ENCODE results near the gene WDFY2. TPM values are rescaled to one million over a fixed set of nuclear protein-coding genes. Genes with fewer than 3 reads are reported as not detected.

WDFY2 gene
- total and polyA plus RNA-seq, 2 of the 8 experiments (the other 6 are each of a cell fraction or from before 2014, with no cell fraction given), result 13.9 to 29.0 TPM

GRCh38 chr13:51588406-51588949 lies 4.2 kb downstream of the WDFY2 start:
- no peak overlapping the region for H3K14ac ChIP-seq (ENCODE audit: insufficient read length)
- H3K27ac ChIP-seq (ENCODE audit: low read depth, low read length), result no peak overlapping the region
- H4K91ac ChIP-seq (replicated peaks; ENCODE audit: insufficient read length, low read length), result no peak overlapping the region
- peak overlapping the region; percentile 60; the same call in 1 of the 2 replicates for H2BK12ac ChIP-seq (ENCODE audit: low read depth, low read length)
- peaks cover 4 to 5% of the 10 kb centered on the region in 2 experiments for H4K20me1 ChIP-seq (replicated peaks in 1 of 2; ENCODE audit: control insufficient read depth in 1 of 2, insufficient read depth in 2 of 2, low read length in 2 of 2)
- ChIA-PET CTCF (ENCODE audit: partially characterized antibody) (no interaction called here), POLR2A (ENCODE audit: partially characterized antibody) (no interaction called here)
- H2AFZ ChIP-seq (ENCODE audit: low read length), result no peak overlapping the region
- no peak for DNase-seq (ENCODE audit: low read depth in 1 of 2, low spot score in 2 of 2)
- H2BK5ac ChIP-seq (ENCODE audit: low read depth, low read length), result no peak overlapping the region
- no peaks in the 10 kb centered on the region for H3K79me1 ChIP-seq (ENCODE audit: low read depth, low read length)
- peaks cover 4% of the 10 kb centered on the region for H3K23me2 ChIP-seq (ENCODE audit: low read depth, low read length)
- no peak overlapping the region for H2AK5ac ChIP-seq (ENCODE audit: low read depth, low read length)
- peaks cover 3 to 32% (median 15%) of the 10 kb centered on the region in 4 experiments for H3K4me1 ChIP-seq (replicated peaks in 1 of 4; ENCODE audit: control insufficient read depth in 3 of 4, insufficient read depth in 4 of 4, low read length in 3 of 4)
- H2BK120ac ChIP-seq (replicated peaks; ENCODE audit: low read depth, low read length), result no peak overlapping the region
- H3K27me3 ChIP-seq (replicated peaks in 1 of 4; ENCODE audit: control insufficient read depth in 3 of 4, extremely low read depth in 1 of 4, insufficient read depth in 3 of 4, low read length in 3 of 4), result no peaks in the 10 kb centered on the region
- peaks cover 9 to 85% of the 10 kb centered on the region in 2 experiments; a peak in 3 of 4 replicates for H3K79me2 ChIP-seq (ENCODE audit: control insufficient read depth in 1 of 2, insufficient read depth in 2 of 2, low read length in 2 of 2)
- H4K5ac ChIP-seq (ENCODE audit: insufficient read length, low read depth, low read length), result no peak overlapping the region
- no peak overlapping the region for H3K9ac ChIP-seq (replicated peaks in 1 of 4; ENCODE audit: extremely low read depth in 1 of 4, low read depth in 3 of 4, low read length in 3 of 4)
- peak overlapping the region; percentile 21; the same call in 1 of the 2 replicates for H2BK15ac ChIP-seq (ENCODE audit: low read length)
- FAIRE-seq, result no peak
- no peak overlapping the region for H4K8ac ChIP-seq (ENCODE audit: extremely low read depth, insufficient read depth, low read length)
- H3K4me3 ChIP-seq (ENCODE audit: extremely low read depth in 1 of 4, insufficient read depth in 2 of 4, low read depth in 3 of 4, low read length in 4 of 4), result peak overlapping the region in 1 of 4 experiments; percentile 37; a peak in 2 of 8 replicates
- H3K23ac ChIP-seq (ENCODE audit: insufficient read length), result no peak overlapping the region
- no peak overlapping the region for H3K56ac ChIP-seq (replicated peaks; ENCODE audit: insufficient read length, low read depth, low read length)
- peak overlapping the region; percentile 40 to 42 for H3K4me2 ChIP-seq (ENCODE audit: insufficient read depth in 1 of 2, low read depth in 2 of 2, low read length in 2 of 2)
- no peak overlapping the region for H3K4ac ChIP-seq (replicated peaks; ENCODE audit: insufficient read length, low read depth, low read length)
- 63% methylated on average over 2 of the region's 2 CpGs; no CpG with 5 or more reads in 1 of the 2 experiments for WGBS, 2 experiments (ENCODE audit: extremely low coverage in 1 of 2, insufficient coverage in 1 of 2, insufficient read length in 1 of 2, insufficient replicate concordance in 2 of 2, low coverage in 1 of 2, low lambda C conversion rate in 2 of 2, missing lambda C conversion rate in 1 of 2)
- no peaks in the 10 kb centered on the region for H3K9me3 ChIP-seq (ENCODE audit: insufficient read depth in 2 of 2, low read depth in 1 of 2, low read length in 1 of 2)
- peak overlapping the region; percentile 16; the same call in 1 of the 2 replicates for H2BK20ac ChIP-seq (ENCODE audit: low read length)
- H3K18ac ChIP-seq (ENCODE audit: extremely low read depth, low read length), result peak overlapping the region; percentile 56; the same call in 1 of the 2 replicates
- H3K36me3 ChIP-seq (ENCODE audit: control insufficient read depth in 2 of 4, insufficient read depth in 4 of 4, low read length in 3 of 4), result no peaks in the 10 kb centered on the region
- TF ChIP-seq TBP (IDR thresholded peaks at IDR 0.05; ENCODE audit: low read depth, low read length) (no peak), EP300 (IDR thresholded peaks at IDR 0.05; ENCODE audit: borderline replicate concordance in 1 of 2, low read depth in 2 of 2, low read length in 2 of 2) (no peak), RNF2 (IDR thresholded peaks at IDR 0.05; ENCODE audit: borderline replicate concordance, low read depth, low read length, missing control alignments, poor library complexity, severe bottlenecking) (no peak), SP4 (IDR thresholded peaks at IDR 0.05; ENCODE audit: low read length) (no peak), TAF7 (optimal IDR thresholded peaks at IDR 0.05; ENCODE audit: borderline replicate concordance, low read depth, low read length) (no peak), CHD1 (IDR thresholded peaks at IDR 0.05; ENCODE audit: low read depth, low read length) (no peak), HDAC6 (IDR thresholded peaks at IDR 0.05; ENCODE audit: low read depth, low read length) (no peak), POLR2A (IDR thresholded peaks at IDR 0.05; ENCODE audit: control extremely low read depth in 1 of 2, low read depth in 2 of 2, low read length in 2 of 2) (no peak), KDM4A (IDR thresholded peaks at IDR 0.05; ENCODE audit: low read depth, low read length, severe bottlenecking) (no peak), MAX (IDR thresholded peaks at IDR 0.05) (no peak), TEAD4 (IDR thresholded peaks at IDR 0.05; ENCODE audit: low read depth, low read length) (no peak), POLR2AphosphoS5 (IDR thresholded peaks at IDR 0.05; ENCODE audit: low read depth, low read length) (no peak), BRCA1 (IDR thresholded peaks at IDR 0.05; ENCODE audit: low read depth, low read length) (no peak), BCL11A (IDR thresholded peaks at IDR 0.05; ENCODE audit: low read depth in 2 of 2, low read length in 2 of 2) (no peak)

Measured in H1 (cell line).